HFFc6 (cell line): Measurements from ENCODE around the gene SENP3. TPM values are rescaled to one million over a fixed set of nuclear protein-coding genes. Genes with fewer than 3 reads are reported as not detected.

Experiments used
- DNase-seq: peaks from one replicate; pipeline ENCODE4 v3.0.0-alpha.2; 2018
- H3K27ac Mint-ChIP-seq: 2 replicates; pipeline ENCODE4 v1.8.0; 2020; ENCODE audit warnings: mild to moderate bottlenecking, mixed read lengths
- H3K27me3 Mint-ChIP-seq: 2 replicates; pipeline ENCODE4 v1.8.0; 2021; ENCODE audit warnings: mild to moderate bottlenecking, moderate library complexity, mixed read lengths; ENCODE audit not compliant: insufficient read depth
- H3K36me3 Mint-ChIP-seq: 2 replicates; pipeline ENCODE4 v1.8.0; 2021; ENCODE audit warnings: low read depth, mixed read lengths
- H3K4me1 Mint-ChIP-seq: 2 replicates; pipeline ENCODE4 v1.8.0; 2020; ENCODE audit warnings: low read depth, mixed read lengths
- H3K4me3 Mint-ChIP-seq: 2 replicates; pipeline ENCODE4 v1.8.0; 2020; ENCODE audit warnings: mild to moderate bottlenecking, moderate library complexity, mixed read lengths
- H3K9me3 Mint-ChIP-seq: 2 replicates; pipeline ENCODE4 v1.8.0; 2020; ENCODE audit warnings: mild to moderate bottlenecking, mixed read lengths
- long read RNA-seq: library from polyadenylated mRNA; unstranded; transcript quantifications from one replicate; pipeline ENCODE4 v2.0.0, GENCODE V29; 2019
- total RNA-seq, 6 experiments: library from RNA; stranded (reverse); fragmentation: NEBNext Ultra II Directional; extraction: Animal tissue kit (Norgen Biotek cat#: 25700); gene quantifications; 2 replicates in 1 of 6; 3 replicates in 5 of 6; pipeline ENCODE4 v1.2.3, GENCODE V29; 2021
- TF ChIP-seq, protein P1 (sequence below): fragments of 200-600 bp; sonication (generic); IDR thresholded peaks from 2 replicates; pipeline ENCODE4 v1.5.0; 2021; ENCODE audit warnings: antibody characterized with exemption, mild to moderate bottlenecking

Gene SENP3
- total RNA-seq: 10 to 100 TPM; 53.9 to 70.3 (median 60.3) TPM
- long read RNA-seq: 0 reads

DNA sequence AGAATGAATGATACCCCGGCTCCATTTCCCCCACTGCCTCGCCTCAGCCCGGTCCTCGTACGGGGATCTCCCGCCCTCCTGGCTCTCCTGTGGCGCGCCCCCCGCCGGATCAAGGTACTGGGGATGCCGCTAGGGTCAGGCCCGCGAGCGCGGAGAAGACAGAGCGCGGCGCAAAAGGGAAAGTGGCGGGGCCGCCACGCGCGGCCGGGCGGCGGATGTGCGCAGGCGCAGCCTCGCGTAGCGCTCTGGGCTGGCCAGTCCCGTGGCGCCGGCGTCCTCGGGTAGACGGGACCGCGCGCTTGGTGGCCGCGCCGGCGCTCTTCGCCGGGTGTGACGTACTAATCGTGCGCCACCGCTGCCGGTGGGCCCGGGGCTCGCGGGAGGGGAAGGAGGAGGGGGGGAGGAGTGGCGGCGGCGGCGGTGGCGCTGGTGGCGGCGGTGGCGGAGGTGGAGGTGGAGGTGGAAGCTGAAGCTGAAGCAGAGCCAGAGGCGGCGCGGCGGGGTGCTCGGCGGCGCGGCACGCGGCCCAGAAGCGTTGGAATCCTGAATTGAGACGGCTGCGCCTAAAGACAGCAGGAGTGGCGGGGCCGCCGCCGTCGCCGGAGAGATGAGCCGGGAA, at the start of gene SENP3:
Gene SENP3 (plus strand): TSS at position 331 of the 619 bp plus-strand sequence. CDS start 1,158 bp downstream, outside the sequence.
- Mint-ChIP-seq H3K27me3 (peaks cover 3% of the 10 kb centered on the region), H3K4me1 (peaks cover 41% of the 10 kb centered on the region), H3K4me3 (peak within 1 kb of the TSS; percentile 99), H3K27ac (peak within 1 kb of the TSS; percentile 91), H3K36me3 (peaks cover 8% of the 10 kb centered on the region), H3K9me3 (no peaks in the 10 kb centered on the region)
- TF ChIP-seq, protein P1, sequence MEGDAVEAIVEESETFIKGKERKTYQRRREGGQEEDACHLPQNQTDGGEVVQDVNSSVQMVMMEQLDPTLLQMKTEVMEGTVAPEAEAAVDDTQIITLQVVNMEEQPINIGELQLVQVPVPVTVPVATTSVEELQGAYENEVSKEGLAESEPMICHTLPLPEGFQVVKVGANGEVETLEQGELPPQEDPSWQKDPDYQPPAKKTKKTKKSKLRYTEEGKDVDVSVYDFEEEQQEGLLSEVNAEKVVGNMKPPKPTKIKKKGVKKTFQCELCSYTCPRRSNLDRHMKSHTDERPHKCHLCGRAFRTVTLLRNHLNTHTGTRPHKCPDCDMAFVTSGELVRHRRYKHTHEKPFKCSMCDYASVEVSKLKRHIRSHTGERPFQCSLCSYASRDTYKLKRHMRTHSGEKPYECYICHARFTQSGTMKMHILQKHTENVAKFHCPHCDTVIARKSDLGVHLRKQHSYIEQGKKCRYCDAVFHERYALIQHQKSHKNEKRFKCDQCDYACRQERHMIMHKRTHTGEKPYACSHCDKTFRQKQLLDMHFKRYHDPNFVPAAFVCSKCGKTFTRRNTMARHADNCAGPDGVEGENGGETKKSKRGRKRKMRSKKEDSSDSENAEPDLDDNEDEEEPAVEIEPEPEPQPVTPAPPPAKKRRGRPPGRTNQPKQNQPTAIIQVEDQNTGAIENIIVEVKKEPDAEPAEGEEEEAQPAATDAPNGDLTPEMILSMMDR: no peak
- peak; percentile 77 for DNase-seq

DNA sequence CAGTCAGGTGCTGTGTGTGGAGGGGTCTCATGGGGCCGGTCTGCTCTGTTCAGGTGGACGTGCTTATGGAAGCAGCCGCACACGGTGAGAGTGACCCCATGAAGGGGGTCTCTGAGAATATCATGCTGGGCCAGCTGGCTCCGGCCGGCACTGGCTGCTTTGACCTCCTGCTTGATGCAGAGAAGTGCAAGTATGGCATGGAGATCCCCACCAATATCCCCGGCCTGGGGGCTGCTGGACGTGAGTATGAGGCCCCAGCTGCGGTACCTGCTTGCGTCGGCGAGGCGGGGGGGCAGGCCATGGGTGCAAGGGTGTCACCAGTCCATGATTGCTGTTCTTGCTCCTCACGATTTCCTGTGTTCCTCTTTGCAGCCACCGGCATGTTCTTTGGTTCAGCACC, 49.6 kb upstream of the SENP3 start:
- peaks cover 14% of the 10 kb centered on the region for H3K27me3 Mint-ChIP-seq
- DNase-seq: no peak
- no peak overlapping the region for H3K27ac Mint-ChIP-seq
- peaks cover 5% of the 10 kb centered on the region; the same call in 1 of the 2 replicates for H3K4me1 Mint-ChIP-seq
- no peak overlapping the region for H3K4me3 Mint-ChIP-seq
- TF ChIP-seq, protein P1: no peak
- H3K36me3 Mint-ChIP-seq: peaks cover 27% of the 10 kb centered on the region
- no peaks in the 10 kb centered on the region for H3K9me3 Mint-ChIP-seq

DNA sequence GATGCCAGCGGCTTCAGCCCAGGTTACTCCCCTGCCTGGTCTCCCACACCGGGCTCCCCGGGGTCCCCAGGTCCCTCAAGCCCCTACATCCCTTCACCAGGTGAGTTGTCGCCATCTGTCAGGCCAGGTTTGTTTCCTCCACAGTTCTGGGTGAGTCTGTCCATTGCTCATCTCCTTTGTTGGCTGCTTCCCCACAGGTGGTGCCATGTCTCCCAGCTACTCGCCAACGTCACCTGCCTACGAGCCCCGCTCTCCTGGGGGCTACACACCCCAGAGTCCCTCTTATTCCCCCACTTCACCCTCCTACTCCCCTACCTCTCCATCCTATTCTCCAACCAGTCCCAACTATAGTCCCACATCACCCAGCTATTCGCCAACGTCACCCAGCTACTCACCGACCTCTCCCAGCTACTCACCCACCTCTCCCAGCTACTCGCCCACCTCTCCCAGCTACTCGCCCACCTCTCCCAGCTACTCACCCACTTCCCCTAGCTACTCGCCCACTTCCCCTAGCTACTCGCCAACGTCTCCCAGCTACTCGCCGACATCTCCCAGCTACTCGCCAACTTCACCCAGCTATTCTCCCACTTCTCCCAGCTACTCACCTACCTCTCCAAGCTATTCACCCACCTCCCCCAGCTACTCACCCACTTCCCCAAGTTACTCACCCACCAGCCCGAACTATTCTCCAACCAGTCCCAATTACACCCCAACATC, 48.7 kb upstream of the SENP3 start:
- H3K36me3 Mint-ChIP-seq: peaks cover 27% of the 10 kb centered on the region
- no peak overlapping the region for H3K27ac Mint-ChIP-seq
- no peak for DNase-seq
- H3K9me3 Mint-ChIP-seq: no peaks in the 10 kb centered on the region
- H3K4me1 Mint-ChIP-seq: peaks cover 5% of the 10 kb centered on the region; the same call in 1 of the 2 replicates
- H3K4me3 Mint-ChIP-seq: no peak overlapping the region
- H3K27me3 Mint-ChIP-seq: peaks cover 14% of the 10 kb centered on the region
- TF ChIP-seq, protein P1: no peak

DNA sequence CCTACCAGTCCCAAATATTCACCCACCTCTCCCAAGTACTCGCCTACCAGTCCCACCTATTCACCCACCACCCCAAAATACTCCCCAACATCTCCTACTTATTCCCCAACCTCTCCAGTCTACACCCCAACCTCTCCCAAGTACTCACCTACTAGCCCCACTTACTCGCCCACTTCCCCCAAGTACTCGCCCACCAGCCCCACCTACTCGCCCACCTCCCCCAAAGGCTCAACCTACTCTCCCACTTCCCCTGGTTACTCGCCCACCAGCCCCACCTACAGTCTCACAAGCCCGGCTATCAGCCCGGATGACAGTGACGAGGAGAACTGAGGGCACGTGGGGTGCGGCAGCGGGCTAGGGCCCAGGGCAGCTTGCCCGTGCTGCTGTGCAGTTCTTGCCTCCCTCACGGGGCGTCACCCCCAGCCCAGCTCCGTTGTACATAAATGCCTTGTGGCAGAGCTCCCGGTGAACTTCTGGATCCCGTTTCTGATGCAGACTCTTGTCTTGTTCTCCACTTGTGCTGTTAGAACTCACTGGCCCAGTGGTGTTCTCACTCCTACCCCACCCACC, 47.8 kb upstream of the SENP3 start:
- peaks cover 9% of the 10 kb centered on the region for H3K27me3 Mint-ChIP-seq
- no peak for DNase-seq
- H3K9me3 Mint-ChIP-seq: no peaks in the 10 kb centered on the region
- H3K4me3 Mint-ChIP-seq: no peak overlapping the region
- H3K27ac Mint-ChIP-seq: peak overlapping the region; percentile 31; the same call in 1 of the 2 replicates
- peaks cover 5% of the 10 kb centered on the region; the same call in 1 of the 2 replicates for H3K4me1 Mint-ChIP-seq
- TF ChIP-seq, protein P1: no peak
- H3K36me3 Mint-ChIP-seq: peaks cover 18% of the 10 kb centered on the region

DNA sequence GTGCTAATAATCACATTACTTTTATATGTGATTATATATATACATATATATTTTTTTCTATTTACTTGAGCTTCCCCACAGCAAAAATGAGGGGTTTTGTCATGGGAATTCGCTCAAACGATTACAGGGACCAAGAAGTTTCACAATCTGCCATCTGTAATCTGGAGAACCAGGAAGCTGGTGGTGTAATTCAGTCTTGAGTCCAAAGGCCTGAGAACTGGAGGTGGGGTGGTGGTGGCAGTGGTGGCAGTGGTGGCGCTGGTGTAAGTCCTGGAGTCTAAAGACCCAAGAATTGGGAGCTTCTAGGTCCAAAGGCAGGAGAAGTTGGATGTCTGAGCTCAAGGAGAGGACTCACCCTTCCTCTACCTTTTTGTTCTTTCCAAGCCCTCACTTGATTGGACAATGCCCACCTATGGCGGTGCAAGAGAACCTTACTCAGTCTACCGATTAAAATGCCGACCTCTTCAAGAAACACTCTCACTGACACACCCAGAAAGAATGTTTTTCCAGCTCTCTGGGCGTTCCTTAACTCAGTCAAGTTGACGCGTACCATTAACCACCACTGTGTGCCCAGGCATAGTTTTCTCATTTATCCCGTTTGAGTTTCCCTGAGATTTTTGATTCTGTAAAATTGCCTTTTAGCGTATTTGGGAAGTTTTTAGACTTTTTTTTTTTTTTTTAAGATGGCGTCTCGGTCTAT, 45.7 kb upstream of the SENP3 start:
- Mint-ChIP-seq H3K27ac (no peak overlapping the region), H3K4me1 (peaks cover 5% of the 10 kb centered on the region; the same call in 1 of the 2 replicates), H3K36me3 (peaks cover 11% of the 10 kb centered on the region), H3K9me3 (no peaks in the 10 kb centered on the region), H3K4me3 (no peak overlapping the region), H3K27me3 (peaks cover 4% of the 10 kb centered on the region; the same call in 1 of the 2 replicates)
- TF ChIP-seq, protein P1: no peak
- DNase-seq: no peak
